WI38 (cell line): Measurements from ENCODE around the gene ZNF311.

Experiments
- H3K4me3 ChIP-seq: 2 replicates; pipeline ENCODE4 v1.5.1; 2011; ENCODE audit warnings: low read depth, mild to moderate bottlenecking, control low read depth, low read length
- CTCF ChIP-seq: IDR thresholded peaks from 2 replicates; pipeline ENCODE4 v1.5.1; 2012; ENCODE audit warnings: low read depth, mild to moderate bottlenecking, control low read depth, low read length

Gene ZNF311

GRCh38 chr6:29019629-29020028 is 14.5 kb upstream of the ZNF311 start:
- no peak for TF ChIP-seq CTCF
- no peak overlapping the region for H3K4me3 ChIP-seq

DNA sequence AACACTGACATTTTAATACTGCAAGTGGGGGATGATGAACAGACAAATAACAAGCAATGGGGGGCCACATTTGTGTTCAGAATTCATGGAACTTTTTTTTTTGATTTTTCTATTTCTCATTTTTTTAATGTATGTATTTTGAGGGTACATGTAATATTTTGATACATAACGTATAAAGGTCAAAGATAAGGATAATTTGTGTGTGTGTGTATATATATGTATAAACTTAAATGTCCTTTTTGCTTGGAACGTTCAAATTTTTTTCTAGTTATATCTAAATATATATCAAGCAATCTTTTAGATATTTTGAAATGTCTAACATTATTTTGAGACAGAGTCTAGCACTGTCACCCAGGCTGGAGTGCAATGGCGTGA is 12.3 kb upstream of the ZNF311 start:
- TF ChIP-seq CTCF = no peak
- H3K4me3 ChIP-seq = no peak overlapping the region

DNA sequence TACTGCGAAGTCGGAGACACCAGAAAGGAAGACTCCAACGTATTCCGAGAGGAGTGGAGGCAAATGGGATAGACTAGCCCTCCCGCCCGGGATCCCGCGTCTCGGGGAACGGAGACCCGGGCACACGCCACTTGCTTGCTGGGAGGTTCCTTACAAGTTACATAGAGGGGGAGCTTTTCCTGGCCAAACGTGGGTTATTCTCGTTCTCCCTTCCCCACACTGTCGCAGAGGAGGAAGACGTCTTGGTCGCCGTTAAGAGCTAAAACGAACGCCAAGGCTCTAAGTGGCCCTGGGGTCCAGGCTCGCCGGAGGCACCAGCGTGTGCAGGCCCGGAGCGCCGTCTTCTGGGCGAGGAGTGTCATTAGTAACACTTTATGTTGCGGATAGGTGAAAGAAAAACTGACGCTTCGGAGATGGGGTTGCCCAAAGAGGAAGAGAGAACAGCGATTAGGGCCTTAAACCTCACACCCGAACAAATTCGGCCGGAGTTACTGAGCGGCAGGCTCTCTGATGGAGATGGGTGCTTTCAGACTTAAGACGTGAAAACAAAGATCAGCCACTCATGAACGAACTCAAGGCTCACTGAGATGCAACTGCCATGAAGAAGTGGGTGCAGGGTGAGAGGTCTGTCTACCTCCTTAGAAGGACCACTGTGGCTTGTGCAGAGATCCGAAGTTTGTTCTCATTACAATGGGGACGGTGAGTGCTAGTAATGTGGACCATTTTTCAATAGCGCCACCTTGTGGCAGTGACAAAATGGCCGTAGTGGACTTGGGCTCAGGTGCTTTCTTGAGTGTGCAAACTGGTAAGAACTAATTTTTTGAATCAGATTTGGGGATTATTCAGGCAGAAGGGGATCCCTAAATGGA is 11.7 kb upstream of the ZNF311 start:
- peak; percentile 85 for TF ChIP-seq CTCF
- H3K4me3 ChIP-seq = peak overlapping the region; percentile 52

DNA sequence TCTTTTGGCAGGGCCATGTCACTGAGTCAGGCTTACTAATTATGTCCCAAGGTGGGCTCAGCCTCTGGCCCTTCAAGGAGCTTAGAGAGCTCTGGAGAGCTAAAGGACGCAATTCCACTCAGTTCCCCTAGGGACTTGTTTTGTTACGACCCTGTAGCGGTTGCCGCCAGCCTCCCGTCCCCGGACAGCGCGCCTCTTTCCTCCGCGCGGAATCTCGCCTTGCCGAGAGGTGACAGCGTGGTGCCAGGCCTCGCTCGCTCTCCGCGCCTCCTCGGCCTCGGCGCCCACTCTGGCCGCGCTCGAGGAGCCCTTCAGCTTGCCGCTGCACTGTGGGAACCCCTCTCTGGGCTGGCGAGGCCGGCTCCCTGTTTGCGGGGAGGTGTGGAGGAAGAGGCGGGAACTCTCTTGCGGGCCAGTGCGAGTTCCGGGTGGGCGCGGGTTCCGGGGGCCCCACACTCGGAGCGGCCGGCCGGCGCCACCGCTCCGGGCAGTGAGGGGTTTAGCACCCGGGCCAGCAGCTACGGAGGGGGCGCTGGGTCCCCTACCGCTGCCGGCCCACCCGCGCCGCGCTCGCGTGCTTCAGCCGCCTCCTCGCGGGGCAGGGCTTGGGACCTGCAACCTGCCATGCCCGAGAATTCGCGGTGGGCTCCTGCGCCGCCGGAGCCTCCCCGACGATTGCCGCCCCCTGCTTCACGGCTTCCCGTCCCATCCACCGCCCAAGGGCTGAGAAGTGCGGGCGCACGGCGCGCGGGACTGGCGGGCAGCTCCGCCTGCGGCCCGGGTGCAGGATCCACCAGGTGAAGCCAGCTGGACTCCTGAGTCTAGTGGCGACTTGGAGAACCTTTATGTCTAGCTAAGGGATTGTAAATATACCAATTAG is 9.9 kb upstream of the ZNF311 start:
- H3K4me3 ChIP-seq = no peak overlapping the region
- TF ChIP-seq CTCF = no peak

DNA sequence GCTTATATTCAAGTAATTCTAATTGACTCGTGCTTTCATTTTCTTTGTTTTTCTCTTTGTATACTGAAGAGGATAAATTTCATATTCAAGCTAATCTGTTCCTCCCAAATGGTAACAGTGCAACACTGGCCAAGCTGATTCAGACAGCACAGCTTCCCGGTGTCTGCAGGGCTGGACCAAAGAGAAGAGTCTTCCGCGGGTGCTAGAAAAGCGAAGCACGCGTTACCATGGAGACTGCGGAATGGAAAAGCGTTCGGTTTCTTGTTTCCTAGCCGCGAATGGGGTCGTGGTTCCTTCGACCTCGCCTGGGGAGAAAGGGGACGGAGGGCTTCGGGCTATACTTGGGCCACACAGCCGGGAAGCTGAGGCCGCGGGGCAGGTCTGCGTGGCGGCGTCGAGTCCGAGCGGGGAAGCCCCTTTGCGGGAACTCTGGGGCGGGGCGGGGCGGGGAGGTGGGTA is 6.2 kb upstream of the ZNF311 start:
- TF ChIP-seq CTCF = no peak
- peak overlapping the region; percentile 61 for H3K4me3 ChIP-seq

- no peak for TF ChIP-seq CTCF
- H3K4me3 ChIP-seq = no peak overlapping the region
Observed at GRCh38 chr6:29009358-29009757, 4.2 kb upstream of the ZNF311 start.

- H3K4me3 ChIP-seq = no peak overlapping the region
- TF ChIP-seq CTCF = no peak
Observed at GRCh38 chr6:29008089-29008488, 3.0 kb upstream of the ZNF311 start.
